ENCODE results near the gene ASIC3.
"Not testable (repeated sequence)": the region's sequence is repeated elsewhere in the genome, so short reads cannot be mapped to it uniquely, and the experiment has no call there.

- TF ChIP-seq CTCF (IDR thresholded peaks at IDR 0.05; ENCODE audit: extremely low read depth in 1 of 2, insufficient read depth in 1 of 2, low read depth in 1 of 2, low read length in 2 of 2); POLR2AphosphoS5 (IDR thresholded peaks at IDR 0.05; ENCODE audit: insufficient read depth, low read depth, low read length); POLR2A (IDR thresholded peaks at IDR 0.05; ENCODE audit: low read depth, low read length): not testable (repeated sequence)
Observed at GRCh38 chr7:151043449-151043848, 4.9 kb upstream of the ASIC3 start.

All from endothelial cell of umbilical vein (primary cell).